HEK293 (cell line): ENCODE data around the gene ALOXE3.

Source experiments
- CTCF ChIA-PET: fragments of 350-600 bp; formaldehyde crosslinking; extraction: SDS; loops from one replicate; lab custom pipeline; 2021; ENCODE audit warnings: antibody characterized with exemption; lab: Yijun Ruan, JAX
- POLR2A ChIA-PET: fragments of 300-600 bp; formaldehyde crosslinking; extraction: SDS; loops from one replicate; lab custom pipeline; 2020; ENCODE audit warnings: antibody characterized with exemption, inconsistent platforms; lab: Yijun Ruan, JAX
- H3K27ac ChIP-seq: fragments of 200-500 bp; sonication (Bioruptor generic); 2 replicates; pipeline ENCODE4 v1.5.1; 2014; ENCODE audit warnings: low read depth, low read length, control low read depth, inconsistent platforms; ENCODE audit errors: extremely low read depth
- H3K36me3 ChIP-seq, 2 experiments: fragments of 200-500 bp in 1 of 2; sonication (Bioruptor generic) in 1 of 2; 1 replicate in 1 of 2; 2 replicates in 1 of 2; pipeline ENCODE4 v1.5.1; 2014 to 2017; ENCODE audit warnings: inconsistent platforms in 2 of 2, low read length in 2 of 2; ENCODE audit not compliant: control insufficient read depth in 2 of 2, insufficient read depth in 1 of 2
- H3K4me1 ChIP-seq: fragments of 200-500 bp; sonication (Bioruptor generic); 2 replicates; pipeline ENCODE4 v1.5.1; 2014; ENCODE audit warnings: mild to moderate bottlenecking, low read length, inconsistent platforms; ENCODE audit not compliant: control insufficient read depth, insufficient read depth
- H3K4me3 ChIP-seq: 2 replicates; pipeline ENCODE4 v1.5.1; 2011; ENCODE audit warnings: low read depth, mild to moderate bottlenecking, control low read depth, low read length, moderate library complexity
- H3K9me3 ChIP-seq: fragments of 200-500 bp; sonication (Bioruptor generic); 2 replicates; pipeline ENCODE4 v1.5.1; 2014; ENCODE audit warnings: low read depth, low read length, inconsistent platforms; ENCODE audit not compliant: control insufficient read depth, insufficient read depth
- GLI4 ChIP-seq: fragments of 450-650 bp; formaldehyde crosslinking; IDR thresholded peaks from 2 replicates; pipeline ENCODE4 v1.5.1; 2016; ENCODE audit warnings: missing biosample characterization, missing genetic modification characterization
- GLIS1 ChIP-seq: fragments of 450-650 bp; formaldehyde crosslinking; IDR thresholded peaks from 2 replicates; pipeline ENCODE4 v1.5.1; 2016; ENCODE audit warnings: missing biosample characterization, missing genetic modification characterization
- HOXA7 ChIP-seq: sonication (generic); formaldehyde crosslinking; IDR thresholded peaks from 2 replicates; pipeline ENCODE4 v1.8.1; 2022; ENCODE audit warnings: missing genetic modification reagents, borderline replicate concordance
- INSM2 ChIP-seq: fragments of 450-650 bp; formaldehyde crosslinking; IDR thresholded peaks from 2 replicates; pipeline ENCODE4 v1.5.1; 2016; ENCODE audit warnings: missing biosample characterization, missing genetic modification characterization
- KLF1 ChIP-seq: fragments of 450-650 bp; formaldehyde crosslinking; IDR thresholded peaks from 2 replicates; pipeline ENCODE4 v1.5.1; 2016; ENCODE audit warnings: missing biosample characterization, missing genetic modification characterization
- KLF7 ChIP-seq: fragments of 450-650 bp; formaldehyde crosslinking; IDR thresholded peaks from 2 replicates; pipeline ENCODE4 v1.5.1; 2016; ENCODE audit warnings: missing biosample characterization, missing genetic modification characterization, borderline replicate concordance
- KLF8 ChIP-seq: fragments of 450-650 bp; formaldehyde crosslinking; IDR thresholded peaks from 2 replicates; pipeline ENCODE4 v1.5.1; 2016; ENCODE audit warnings: missing biosample characterization, missing genetic modification characterization
- SP2 ChIP-seq: fragments of 450-650 bp; formaldehyde crosslinking; IDR thresholded peaks from 2 replicates; pipeline ENCODE4 v1.5.1; 2016; ENCODE audit warnings: missing biosample characterization, missing genetic modification characterization
- SP7 ChIP-seq: fragments of 450-650 bp; formaldehyde crosslinking; IDR thresholded peaks from 2 replicates; pipeline ENCODE4 v1.5.1; 2016; ENCODE audit warnings: missing biosample characterization, missing genetic modification characterization
- TRIM28 ChIP-seq: IDR thresholded peaks from 2 replicates; pipeline ENCODE4 v1.6.1; 2011; ENCODE audit warnings: low read length, control low read depth, borderline replicate concordance
- ZBTB11 ChIP-seq: fragments of 450-650 bp; formaldehyde crosslinking; conservative IDR thresholded peaks from 2 replicates; pipeline ENCODE4 v1.5.1; 2016; ENCODE audit warnings: low read depth, missing biosample characterization, missing genetic modification characterization
- ZBTB17 ChIP-seq: fragments of 450-650 bp; formaldehyde crosslinking; IDR thresholded peaks from 2 replicates; pipeline ENCODE4 v1.5.1; 2016; ENCODE audit warnings: missing biosample characterization, missing genetic modification characterization
- ZBTB48 ChIP-seq: fragments of 450-650 bp; formaldehyde crosslinking; IDR thresholded peaks from 2 replicates; pipeline ENCODE4 v1.5.1; 2016; ENCODE audit warnings: missing biosample characterization, missing genetic modification characterization
- ZBTB7A ChIP-seq: fragments of 450-650 bp; formaldehyde crosslinking; IDR thresholded peaks from 2 replicates; pipeline ENCODE4 v1.5.1; 2016; ENCODE audit warnings: low read depth, missing biosample characterization, missing genetic modification characterization
- ZNF146 ChIP-seq: fragments of 450-650 bp; formaldehyde crosslinking; IDR thresholded peaks from 2 replicates; pipeline ENCODE4 v1.5.1; 2016; ENCODE audit warnings: missing biosample characterization, missing genetic modification characterization
- ZNF174 ChIP-seq: fragments of 450-650 bp; formaldehyde crosslinking; IDR thresholded peaks from 2 replicates; pipeline ENCODE4 v1.5.0; 2017; ENCODE audit warnings: missing biosample characterization, mild to moderate bottlenecking, missing genetic modification characterization
- ZNF175 ChIP-seq: fragments of 450-650 bp; formaldehyde crosslinking; IDR thresholded peaks from 2 replicates; pipeline ENCODE4 v1.5.1; 2016; ENCODE audit warnings: missing biosample characterization, missing genetic modification characterization
- ZNF266 ChIP-seq: fragments of 450-650 bp; formaldehyde crosslinking; IDR thresholded peaks from 2 replicates; pipeline ENCODE4 v1.5.1; 2016; ENCODE audit warnings: missing biosample characterization, missing genetic modification characterization, low read depth
- ZNF324 ChIP-seq: fragments of 450-650 bp; formaldehyde crosslinking; IDR thresholded peaks from 2 replicates; pipeline ENCODE4 v1.5.1; 2016; ENCODE audit warnings: missing biosample characterization, missing genetic modification characterization
- ZNF335 ChIP-seq: fragments of 450-650 bp; formaldehyde crosslinking; conservative IDR thresholded peaks from 2 replicates; pipeline ENCODE4 v1.5.1; 2016; ENCODE audit warnings: missing biosample characterization, missing genetic modification characterization
- ZNF341 ChIP-seq: fragments of 450-650 bp; formaldehyde crosslinking; IDR thresholded peaks from 2 replicates; pipeline ENCODE4; 2016; ENCODE audit warnings: low read depth, missing biosample characterization, missing genetic modification characterization
- ZNF366 ChIP-seq: fragments of 450-650 bp; formaldehyde crosslinking; conservative IDR thresholded peaks from 2 replicates; pipeline ENCODE4 v1.5.1; 2016; ENCODE audit warnings: missing biosample characterization, missing genetic modification characterization
- ZNF416 ChIP-seq: fragments of 450-650 bp; formaldehyde crosslinking; IDR thresholded peaks from 2 replicates; pipeline ENCODE4 v1.5.1; 2016; ENCODE audit warnings: missing biosample characterization, missing genetic modification characterization
- ZNF433 ChIP-seq: fragments of 450-650 bp; formaldehyde crosslinking; IDR thresholded peaks from 2 replicates; pipeline ENCODE4 v1.5.1; 2016; ENCODE audit warnings: missing biosample characterization, missing genetic modification characterization, low read depth
- ZNF488 ChIP-seq: fragments of 450-650 bp; formaldehyde crosslinking; IDR thresholded peaks from 2 replicates; pipeline ENCODE4 v1.5.1; 2016; ENCODE audit warnings: missing biosample characterization, missing genetic modification characterization
- ZNF623 ChIP-seq: fragments of 450-650 bp; formaldehyde crosslinking; IDR thresholded peaks from 2 replicates; pipeline ENCODE4 v1.5.1; 2016; ENCODE audit warnings: missing biosample characterization, missing genetic modification characterization
- ZNF654 ChIP-seq: fragments of 450-650 bp; formaldehyde crosslinking; IDR thresholded peaks from 2 replicates; pipeline ENCODE4 v1.5.1; 2016; ENCODE audit warnings: low read depth, missing biosample characterization, missing genetic modification characterization
- ZNF660 ChIP-seq: fragments of 450-650 bp; IDR thresholded peaks from 2 replicates; pipeline ENCODE4 v1.5.1; 2018; ENCODE audit warnings: missing biosample characterization, mild to moderate bottlenecking, missing genetic modification characterization
- ZNF707 ChIP-seq: fragments of 450-650 bp; formaldehyde crosslinking; IDR thresholded peaks from 2 replicates; pipeline ENCODE4 v1.5.1; 2016; ENCODE audit warnings: missing biosample characterization, missing genetic modification characterization
- ZNF777 ChIP-seq: fragments of 450-650 bp; formaldehyde crosslinking; IDR thresholded peaks from 2 replicates; pipeline ENCODE4 v1.5.1; 2017; ENCODE audit warnings: missing biosample characterization, missing genetic modification characterization, borderline replicate concordance
- ZSCAN30 ChIP-seq: fragments of 450-650 bp; IDR thresholded peaks from 2 replicates; pipeline ENCODE4 v1.5.1; 2018; ENCODE audit warnings: missing biosample characterization, mild to moderate bottlenecking, missing genetic modification characterization, moderate library complexity

Gene ALOXE3

GRCh38 chr17:8163978-8164814 is 45.9 kb upstream of the ALOXE3 start (continued):
- peak; percentile 76 for TF ChIP-seq KLF1
- TF ChIP-seq ZNF623 (tag by site-specific recombination), result no peak
- no peak for TF ChIP-seq INSM2 (tag by site-specific recombination)
- TF ChIP-seq ZNF366 (tag by site-specific recombination), result no peak
- 0 out of 2 replicates have a peak, but pooled peaks have one; percentile 6 for TF ChIP-seq ZSCAN30 (tag by site-specific recombination)

- peaks cover 24% of the 10 kb centered on the region for H3K4me1 ChIP-seq
- peak overlapping the region; percentile 89 for H3K4me3 ChIP-seq
- H3K36me3 ChIP-seq, result peaks cover 12 to 32% of the 10 kb centered on the region in 2 experiments; a peak in 2 of 3 replicates
- peak overlapping the region; percentile 96 for H3K27ac ChIP-seq
- ChIA-PET CTCF (no interaction called here), POLR2A (interaction anchor here (0.6 to 1.8 kb wide), 7 partner anchors 9 to 52 kb away, joined by 3 to 25 read pairs (median 4); partner anchors contain the start of genes AURKB and BORCS6)
- H3K9me3 ChIP-seq, result no peaks in the 10 kb centered on the region
- TF ChIP-seq KLF7 (tag by site-specific recombination) (peak; percentile 41; the same call in 1 of the 2 replicates), ZNF175 (no peak), GLIS1 (tag by site-specific recombination) (peak; percentile 17; the same call in 1 of the 2 replicates), ZBTB48 (tag by site-specific recombination) (peak; percentile 51; the same call in 1 of the 2 replicates), KLF8 (tag by site-specific recombination) (peak; percentile 86), ZBTB7A (tag by site-specific recombination) (peak; percentile 15; the same call in 1 of the 2 replicates), HOXA7 (CRISPR knock-in tag) (no peak), ZNF335 (peak; percentile 78), ZNF654 (no peak), ZBTB11 (tag by site-specific recombination) (no peak), ZNF488 (tag by site-specific recombination) (no peak), ZNF341 (peak; percentile 46), ZNF707 (no peak), SP7 (tag by site-specific recombination) (peak; percentile 21), ZNF266 (tag by site-specific recombination) (no peak), SP2 (tag by site-specific recombination) (peak; percentile 71), ZNF660 (no peak), ZNF433 (no peak), ZNF416 (tag by site-specific recombination) (no peak), GLI4 (tag by site-specific recombination) (no peak), ZNF324 (tag by site-specific recombination) (no peak), ZNF777 (no peak), TRIM28 (no peak), ZBTB17 (no peak), ZNF146 (tag by site-specific recombination) (no peak), ZNF174 (tag by site-specific recombination) (no peak)
Observed at GRCh38 chr17:8162997-8163977, 45.0 kb upstream of the ALOXE3 start.
